Progenitor cell of endocrine pancreas (in vitro differentiated cells): ENCODE data around the gene GABRB1. TPM values are rescaled to one million over a fixed set of nuclear protein-coding genes. Genes with fewer than 3 reads are reported as not detected.

Experiments used
- DNase-seq: peaks from one replicate; pipeline ENCODE4 v3.0.0; 2021; ENCODE audit warnings: low spot score; ENCODE audit not compliant: unreplicated experiment
- H3K27ac Mint-ChIP-seq: 2 replicates; pipeline ENCODE4 v1.8.0; 2021; ENCODE audit warnings: mild to moderate bottlenecking, moderate library complexity, mixed read lengths
- H3K27me3 Mint-ChIP-seq: 2 replicates; pipeline ENCODE4 v1.8.0; 2021; ENCODE audit warnings: mixed read lengths
- H3K36me3 Mint-ChIP-seq: 2 replicates; pipeline ENCODE4 v1.8.0; 2022; ENCODE audit warnings: mixed read lengths; ENCODE audit not compliant: insufficient read depth
- H3K4me1 Mint-ChIP-seq: 2 replicates; pipeline ENCODE4 v1.8.0; 2021; ENCODE audit warnings: low read depth, mixed read lengths
- H3K4me3 Mint-ChIP-seq: 2 replicates; pipeline ENCODE4 v1.8.0; 2021; ENCODE audit warnings: low read depth, mild to moderate bottlenecking, moderate library complexity, mixed read lengths
- H3K9me3 Mint-ChIP-seq: 2 replicates; pipeline ENCODE4 v1.8.0; 2021; ENCODE audit warnings: low read depth, mixed read lengths
- total RNA-seq: library from RNA; stranded (reverse); gene quantifications from 2 replicates; pipeline ENCODE4 v1.2.1, GENCODE V29; 2021
- TF ChIP-seq, protein P1 (sequence below): fragments of 200-600 bp; sonication (generic); IDR thresholded peaks from one replicate; pipeline ENCODE4 v1.5.0; 2021; ENCODE audit warnings: antibody characterized with exemption, mild to moderate bottlenecking; ENCODE audit not compliant: unreplicated experiment

Gene GABRB1
- total RNA-seq, 1 donor from 2014 or later, result 1.2 TPM

DNA sequence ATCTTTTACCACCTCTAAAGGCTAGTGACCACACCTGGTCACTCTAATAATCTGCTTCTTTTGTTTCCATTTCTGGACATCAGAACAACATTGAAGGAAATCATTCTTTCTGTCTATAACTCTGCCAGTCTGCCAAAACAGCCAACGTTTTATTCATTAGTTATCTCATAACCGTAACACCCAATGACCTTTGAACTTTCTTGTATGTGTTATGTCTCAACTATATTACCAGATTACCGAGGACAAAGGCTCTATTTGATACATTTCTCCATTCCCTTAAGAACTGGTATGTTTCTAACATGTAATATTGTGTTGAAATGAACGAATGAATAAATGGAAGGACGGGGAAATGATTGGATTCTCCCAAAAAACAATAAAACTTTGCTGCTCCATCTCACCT, 152.7 kb downstream of the GABRB1 start:
- TF ChIP-seq, protein P1, sequence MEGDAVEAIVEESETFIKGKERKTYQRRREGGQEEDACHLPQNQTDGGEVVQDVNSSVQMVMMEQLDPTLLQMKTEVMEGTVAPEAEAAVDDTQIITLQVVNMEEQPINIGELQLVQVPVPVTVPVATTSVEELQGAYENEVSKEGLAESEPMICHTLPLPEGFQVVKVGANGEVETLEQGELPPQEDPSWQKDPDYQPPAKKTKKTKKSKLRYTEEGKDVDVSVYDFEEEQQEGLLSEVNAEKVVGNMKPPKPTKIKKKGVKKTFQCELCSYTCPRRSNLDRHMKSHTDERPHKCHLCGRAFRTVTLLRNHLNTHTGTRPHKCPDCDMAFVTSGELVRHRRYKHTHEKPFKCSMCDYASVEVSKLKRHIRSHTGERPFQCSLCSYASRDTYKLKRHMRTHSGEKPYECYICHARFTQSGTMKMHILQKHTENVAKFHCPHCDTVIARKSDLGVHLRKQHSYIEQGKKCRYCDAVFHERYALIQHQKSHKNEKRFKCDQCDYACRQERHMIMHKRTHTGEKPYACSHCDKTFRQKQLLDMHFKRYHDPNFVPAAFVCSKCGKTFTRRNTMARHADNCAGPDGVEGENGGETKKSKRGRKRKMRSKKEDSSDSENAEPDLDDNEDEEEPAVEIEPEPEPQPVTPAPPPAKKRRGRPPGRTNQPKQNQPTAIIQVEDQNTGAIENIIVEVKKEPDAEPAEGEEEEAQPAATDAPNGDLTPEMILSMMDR, result no peak
- Mint-ChIP-seq H3K36me3 (no peaks in the 10 kb centered on the region), H3K4me3 (no peak overlapping the region), H3K4me1 (no peaks in the 10 kb centered on the region), H3K9me3 (no peaks in the 10 kb centered on the region), H3K27me3 (no peaks in the 10 kb centered on the region), H3K27ac (no peak overlapping the region)
- DNase-seq, result no peak

GRCh38 chr4:47185761-47186160, 154.4 kb downstream of the GABRB1 start:
- Mint-ChIP-seq H3K9me3 (no peaks in the 10 kb centered on the region), H3K4me1 (no peaks in the 10 kb centered on the region), H3K36me3 (no peaks in the 10 kb centered on the region), H3K27me3 (no peaks in the 10 kb centered on the region), H3K27ac (no peak overlapping the region), H3K4me3 (no peak overlapping the region)
- DNase-seq, result no peak
- TF ChIP-seq, protein P1, result no peak

DNA sequence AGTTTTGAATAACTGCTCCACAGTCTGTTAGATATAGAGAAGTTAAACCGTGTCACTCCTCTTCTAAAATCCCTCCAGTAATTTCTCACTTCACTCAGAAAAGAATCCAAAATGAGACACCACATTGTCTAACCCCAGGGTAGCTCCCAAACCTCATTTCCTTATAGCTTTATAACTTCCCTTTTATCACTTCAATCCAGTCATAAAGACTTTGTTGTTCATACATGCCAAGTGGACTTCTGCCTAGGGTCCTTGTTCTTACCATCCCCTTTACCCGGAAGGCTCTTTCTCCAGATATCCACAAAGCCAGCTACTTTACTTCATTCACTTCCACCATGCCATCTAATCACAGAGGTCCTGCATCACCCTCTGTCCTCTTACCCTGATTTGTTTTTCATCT, 156.2 kb downstream of the GABRB1 start:
- Mint-ChIP-seq H3K36me3 (no peaks in the 10 kb centered on the region), H3K27ac (no peak overlapping the region), H3K9me3 (no peaks in the 10 kb centered on the region), H3K4me1 (no peaks in the 10 kb centered on the region), H3K4me3 (no peak overlapping the region), H3K27me3 (no peaks in the 10 kb centered on the region)
- TF ChIP-seq, protein P1, result no peak
- no peak for DNase-seq

- no peak for DNase-seq
- Mint-ChIP-seq H3K4me1 (no peaks in the 10 kb centered on the region), H3K27me3 (peaks cover 2% of the 10 kb centered on the region), H3K36me3 (no peaks in the 10 kb centered on the region), H3K4me3 (no peak overlapping the region), H3K9me3 (no peaks in the 10 kb centered on the region), H3K27ac (no peak overlapping the region)
- TF ChIP-seq, protein P1, result no peak
Measured at GRCh38 chr4:47193179-47193578, 161.8 kb downstream of the GABRB1 start.

- H3K27ac Mint-ChIP-seq, result no peak overlapping the region
- no peaks in the 10 kb centered on the region for H3K9me3 Mint-ChIP-seq
- no peak overlapping the region for H3K4me3 Mint-ChIP-seq
- TF ChIP-seq, protein P1, result no peak
- H3K27me3 Mint-ChIP-seq, result peaks cover 5% of the 10 kb centered on the region
- DNase-seq, result no peak
- H3K4me1 Mint-ChIP-seq, result no peaks in the 10 kb centered on the region
- H3K36me3 Mint-ChIP-seq, result no peaks in the 10 kb centered on the region
Measured at GRCh38 chr4:47194036-47194737, 162.8 kb downstream of the GABRB1 start.
